ENCODE measurements around the gene PLEKHH2. TPM values are rescaled to one million over a fixed set of nuclear protein-coding genes. Genes with fewer than 3 reads are reported as not detected.

PLEKHH2 gene
- total RNA-seq, 1 experiment from 2014 or later, result 3.1 TPM

GRCh38 chr2:43745457-43745856 lies 108.4 kb downstream of the PLEKHH2 start:
- H4K8ac ChIP-seq (replicated peaks; ENCODE audit: insufficient read length, low read depth, low read length), result no peak overlapping the region
- no CpG with 5 or more reads among the region's 3 CpGs for WGBS (ENCODE audit: extremely low coverage, insufficient read length, low lambda C conversion rate)

More at GRCh38 chr2:43745457-43745856, 108.4 kb downstream of the PLEKHH2 start:
- H2AFZ ChIP-seq (ENCODE audit: low read length), result no peak overlapping the region
- H3K4ac ChIP-seq (ENCODE audit: low read depth, low read length), result no peak overlapping the region
- no peak overlapping the region for H3T11ph ChIP-seq (ENCODE audit: low read length)
- no peak overlapping the region for H3K9ac ChIP-seq (ENCODE audit: extremely low read depth, insufficient read length, low read length)
- no peak overlapping the region for H3K4me2 ChIP-seq (ENCODE audit: insufficient read depth, insufficient read length, low read length)
- no peaks in the 10 kb centered on the region for H3K27me3 Mint-ChIP-seq (ENCODE audit: low read depth)
- H2BK12ac ChIP-seq (ENCODE audit: insufficient read length, low read depth, low read length), result no peak overlapping the region
- no peaks in the 10 kb centered on the region for H3K79me1 ChIP-seq (ENCODE audit: insufficient read depth, low read depth, low read length, poor library complexity, severe bottlenecking)
- H3K4me3 Mint-ChIP-seq, result no peak overlapping the region
- no peaks in the 10 kb centered on the region for H4K20me1 ChIP-seq (ENCODE audit: control insufficient read depth, insufficient read depth, insufficient read length)
- no peak overlapping the region for H3K27ac Mint-ChIP-seq
- no peaks in the 10 kb centered on the region for H3K4me1 Mint-ChIP-seq
- H2BK15ac ChIP-seq (ENCODE audit: low read depth, low read length), result no peak overlapping the region
- H3K4me1 ChIP-seq (ENCODE audit: insufficient read depth, low read length), result no peaks in the 10 kb centered on the region
- no peak overlapping the region for H3K56ac ChIP-seq (ENCODE audit: insufficient read length, low read depth, low read length)
- no peak overlapping the region for H2BK20ac ChIP-seq (ENCODE audit: low read depth, low read length, poor library complexity, severe bottlenecking)
- no peak overlapping the region for H3K18ac ChIP-seq (ENCODE audit: insufficient read length, low read depth, low read length)
- H3K9me3 Mint-ChIP-seq, result no peaks in the 10 kb centered on the region
- peaks cover 0 to 2% (median 0%) of the 10 kb centered on the region in 3 experiments; a peak in 1 of 7 replicates for H3K36me3 Mint-ChIP-seq (ENCODE audit: insufficient read depth in 1 of 3, low read depth in 3 of 3)
- no peak overlapping the region for H3K14ac ChIP-seq (ENCODE audit: insufficient read depth, low read length)
- no peaks in the 10 kb centered on the region for H3K27me3 ChIP-seq (ENCODE audit: insufficient read depth, low read length)
- no peak overlapping the region for H3K23ac ChIP-seq (ENCODE audit: insufficient read length, low read depth, low read length)
- DNase-seq, result no peak
- TF ChIP-seq, protein P1, sequence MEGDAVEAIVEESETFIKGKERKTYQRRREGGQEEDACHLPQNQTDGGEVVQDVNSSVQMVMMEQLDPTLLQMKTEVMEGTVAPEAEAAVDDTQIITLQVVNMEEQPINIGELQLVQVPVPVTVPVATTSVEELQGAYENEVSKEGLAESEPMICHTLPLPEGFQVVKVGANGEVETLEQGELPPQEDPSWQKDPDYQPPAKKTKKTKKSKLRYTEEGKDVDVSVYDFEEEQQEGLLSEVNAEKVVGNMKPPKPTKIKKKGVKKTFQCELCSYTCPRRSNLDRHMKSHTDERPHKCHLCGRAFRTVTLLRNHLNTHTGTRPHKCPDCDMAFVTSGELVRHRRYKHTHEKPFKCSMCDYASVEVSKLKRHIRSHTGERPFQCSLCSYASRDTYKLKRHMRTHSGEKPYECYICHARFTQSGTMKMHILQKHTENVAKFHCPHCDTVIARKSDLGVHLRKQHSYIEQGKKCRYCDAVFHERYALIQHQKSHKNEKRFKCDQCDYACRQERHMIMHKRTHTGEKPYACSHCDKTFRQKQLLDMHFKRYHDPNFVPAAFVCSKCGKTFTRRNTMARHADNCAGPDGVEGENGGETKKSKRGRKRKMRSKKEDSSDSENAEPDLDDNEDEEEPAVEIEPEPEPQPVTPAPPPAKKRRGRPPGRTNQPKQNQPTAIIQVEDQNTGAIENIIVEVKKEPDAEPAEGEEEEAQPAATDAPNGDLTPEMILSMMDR (conservative IDR thresholded peaks at IDR 0.05), result no peak
- H2BK5ac ChIP-seq (ENCODE audit: insufficient read length, low read length), result no peak overlapping the region
- H4K5ac ChIP-seq (ENCODE audit: insufficient read length, low read depth, low read length), result no peak overlapping the region
- H3K23me2 ChIP-seq (ENCODE audit: insufficient read length, low read depth, low read length, poor library complexity, severe bottlenecking), result no peaks in the 10 kb centered on the region
- no peak overlapping the region for H3K27ac ChIP-seq (ENCODE audit: insufficient read length, low read depth, low read length)
- H4K91ac ChIP-seq (ENCODE audit: insufficient read length, low read depth, low read length), result no peak overlapping the region
- H2BK120ac ChIP-seq (ENCODE audit: low read depth, low read length, poor library complexity, severe bottlenecking), result no peak overlapping the region
- no peak overlapping the region for H2AK5ac ChIP-seq (ENCODE audit: insufficient read length, low read length)
- H3K79me2 ChIP-seq (ENCODE audit: insufficient read depth, low read length), result no peaks in the 10 kb centered on the region
- no peaks in the 10 kb centered on the region for H3K9me3 ChIP-seq (ENCODE audit: control insufficient read depth, low read depth, low read length)

Data from H9 (cell line).